ENCODE results near the gene RRP15.

The RRP15 gene

DNA sequence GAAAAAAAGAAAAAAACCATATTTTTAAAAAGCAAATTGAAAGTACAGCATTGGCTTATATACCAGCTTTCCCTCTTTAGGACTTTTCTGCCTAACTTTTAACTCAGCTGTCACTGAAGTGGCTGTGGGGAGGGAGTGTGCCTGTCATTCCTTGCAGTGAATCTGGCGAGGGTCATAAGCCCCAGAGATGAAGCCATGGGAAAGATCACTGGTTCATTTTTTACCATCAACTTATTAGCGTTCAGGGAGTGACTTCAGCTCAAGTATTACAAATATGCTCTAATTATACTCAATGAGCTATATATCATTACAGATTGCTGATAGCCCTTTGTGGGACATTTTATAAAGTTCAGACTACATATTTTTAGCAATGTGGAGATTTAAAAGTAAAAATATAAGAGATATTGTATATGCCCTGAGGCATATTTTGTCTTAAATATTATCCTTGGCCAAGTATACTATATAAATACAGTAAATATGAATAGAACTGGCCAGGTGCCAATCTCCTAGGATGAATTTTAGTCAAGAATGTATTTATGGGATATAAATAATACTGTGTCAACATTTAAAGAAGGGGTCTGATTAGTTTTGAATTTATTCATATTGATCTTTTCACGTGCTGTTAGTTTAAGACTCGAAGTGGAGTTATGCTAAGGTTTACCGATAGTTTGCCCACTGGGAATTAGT, 64.4 kb downstream of the RRP15 start:
- TF ChIP-seq, protein P1, sequence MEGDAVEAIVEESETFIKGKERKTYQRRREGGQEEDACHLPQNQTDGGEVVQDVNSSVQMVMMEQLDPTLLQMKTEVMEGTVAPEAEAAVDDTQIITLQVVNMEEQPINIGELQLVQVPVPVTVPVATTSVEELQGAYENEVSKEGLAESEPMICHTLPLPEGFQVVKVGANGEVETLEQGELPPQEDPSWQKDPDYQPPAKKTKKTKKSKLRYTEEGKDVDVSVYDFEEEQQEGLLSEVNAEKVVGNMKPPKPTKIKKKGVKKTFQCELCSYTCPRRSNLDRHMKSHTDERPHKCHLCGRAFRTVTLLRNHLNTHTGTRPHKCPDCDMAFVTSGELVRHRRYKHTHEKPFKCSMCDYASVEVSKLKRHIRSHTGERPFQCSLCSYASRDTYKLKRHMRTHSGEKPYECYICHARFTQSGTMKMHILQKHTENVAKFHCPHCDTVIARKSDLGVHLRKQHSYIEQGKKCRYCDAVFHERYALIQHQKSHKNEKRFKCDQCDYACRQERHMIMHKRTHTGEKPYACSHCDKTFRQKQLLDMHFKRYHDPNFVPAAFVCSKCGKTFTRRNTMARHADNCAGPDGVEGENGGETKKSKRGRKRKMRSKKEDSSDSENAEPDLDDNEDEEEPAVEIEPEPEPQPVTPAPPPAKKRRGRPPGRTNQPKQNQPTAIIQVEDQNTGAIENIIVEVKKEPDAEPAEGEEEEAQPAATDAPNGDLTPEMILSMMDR (IDR thresholded peaks at IDR 0.05), result no peak
- no peak overlapping the region for H2AFZ ChIP-seq
- H3K4me3 ChIP-seq (ENCODE audit: low read depth, low read length), result no peak overlapping the region
- no peak overlapping the region for H3K27ac ChIP-seq
- H3K9me3 ChIP-seq (ENCODE audit: control insufficient read depth, low read length), result no peaks in the 10 kb centered on the region
- no peaks in the 10 kb centered on the region for H3K79me2 ChIP-seq
- no peak overlapping the region for H3K9ac ChIP-seq
- no peaks in the 10 kb centered on the region for H3K36me3 ChIP-seq (ENCODE audit: control insufficient read depth, insufficient read depth, low read length)
- no peak overlapping the region for H3K4me2 ChIP-seq (ENCODE audit: low read length)
- H3K4me1 ChIP-seq, result no peaks in the 10 kb centered on the region
- no peaks in the 10 kb centered on the region for H3K27me3 ChIP-seq (ENCODE audit: control insufficient read depth, insufficient read depth, low read length)

DNA sequence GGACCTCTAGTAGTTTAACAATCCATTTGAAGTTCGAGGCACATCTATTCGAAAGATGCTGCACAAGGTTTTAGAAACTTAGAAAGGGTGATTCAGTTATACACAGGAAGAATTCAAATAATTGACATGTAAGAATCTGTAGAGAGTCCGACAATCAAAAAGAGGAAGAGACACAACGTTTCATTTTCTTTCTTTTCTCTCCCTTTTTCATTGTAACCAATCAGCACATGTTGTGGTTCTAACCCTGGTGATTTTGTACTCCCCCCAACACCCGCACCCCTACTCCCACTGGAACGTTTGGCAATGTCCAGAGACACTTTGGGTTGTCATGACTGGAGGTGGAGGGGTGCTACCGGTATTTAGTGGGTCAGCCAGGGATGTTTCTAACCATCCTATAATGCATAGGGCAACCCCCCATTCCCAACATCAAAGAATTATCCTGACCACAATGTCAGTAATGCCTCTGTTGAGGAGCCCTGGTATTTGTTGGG, 65.0 kb downstream of the RRP15 start:
- Histone ChIP-seq H3K4me2 (ENCODE audit: low read length) (no peak overlapping the region), H3K79me2 (no peaks in the 10 kb centered on the region), H3K27ac (no peak overlapping the region), H3K36me3 (ENCODE audit: control insufficient read depth, insufficient read depth, low read length) (no peaks in the 10 kb centered on the region), H2AFZ (no peak overlapping the region), H3K4me1 (no peaks in the 10 kb centered on the region), H3K4me3 (ENCODE audit: low read depth, low read length) (no peak overlapping the region), H3K27me3 (ENCODE audit: control insufficient read depth, insufficient read depth, low read length) (no peaks in the 10 kb centered on the region), H3K9ac (no peak overlapping the region), H3K9me3 (ENCODE audit: control insufficient read depth, low read length) (no peaks in the 10 kb centered on the region)
- TF ChIP-seq, protein P1 (IDR thresholded peaks at IDR 0.05), result no peak

- no peaks in the 10 kb centered on the region for H3K4me1 ChIP-seq
These were observed 65.7 kb downstream of the RRP15 start for GRCh38 chr1:218350801-218351266.

DNA sequence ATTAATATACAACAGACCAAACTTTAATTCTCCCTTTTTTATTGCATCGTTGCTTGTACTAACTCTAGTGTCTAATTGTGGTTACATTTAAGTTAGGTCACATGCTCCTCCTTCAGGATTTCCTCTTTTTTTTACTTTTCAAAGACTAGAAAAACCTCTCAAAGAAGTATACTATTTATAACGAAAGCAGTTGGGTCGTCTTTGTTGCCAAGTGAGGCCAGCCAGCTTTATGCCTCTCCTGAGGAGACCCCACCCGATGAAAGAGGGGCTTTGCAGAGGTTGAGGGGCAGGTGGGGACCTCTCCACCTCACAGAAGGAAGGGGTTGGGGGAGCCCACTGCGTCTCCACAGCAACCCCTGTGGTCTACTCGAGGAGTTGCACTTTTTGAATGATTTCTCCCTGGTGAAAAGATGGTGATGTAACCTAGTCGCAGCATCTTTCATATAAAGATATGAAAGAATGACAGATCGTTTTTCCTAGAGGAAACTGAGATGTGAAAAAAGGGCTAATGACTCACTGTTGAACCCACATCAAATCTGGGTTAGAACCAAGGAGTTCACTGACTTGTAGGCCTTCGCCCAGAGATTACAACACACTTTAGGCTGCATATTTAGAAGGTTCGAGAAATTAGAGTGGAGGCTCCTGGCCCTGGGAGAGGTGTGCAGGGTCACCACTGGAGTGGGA, 66.4 kb downstream of the RRP15 start:
- Histone ChIP-seq H2AFZ (no peak overlapping the region), H3K9ac (no peak overlapping the region), H3K4me3 (ENCODE audit: low read depth, low read length) (no peak overlapping the region)

More at GRCh38 chr1:218350801-218351266, 65.7 kb downstream of the RRP15 start:
- Histone ChIP-seq H3K79me2 (no peaks in the 10 kb centered on the region), H3K4me2 (ENCODE audit: low read length) (no peak overlapping the region), H3K9me3 (ENCODE audit: control insufficient read depth, low read length) (no peaks in the 10 kb centered on the region), H3K27me3 (ENCODE audit: control insufficient read depth, insufficient read depth, low read length) (no peaks in the 10 kb centered on the region), H3K9ac (no peak overlapping the region), H3K27ac (no peak overlapping the region), H3K4me3 (ENCODE audit: low read depth, low read length) (no peak overlapping the region), H2AFZ (no peak overlapping the region), H3K36me3 (ENCODE audit: control insufficient read depth, insufficient read depth, low read length) (no peaks in the 10 kb centered on the region)
- TF ChIP-seq, protein P1 (IDR thresholded peaks at IDR 0.05), result no peak

More for the DNA sequence above, 66.4 kb downstream of the RRP15 start:
- no peaks in the 10 kb centered on the region for H3K36me3 ChIP-seq (ENCODE audit: control insufficient read depth, insufficient read depth, low read length)
- TF ChIP-seq, protein P1 (IDR thresholded peaks at IDR 0.05), result no peak
- no peaks in the 10 kb centered on the region for H3K9me3 ChIP-seq (ENCODE audit: control insufficient read depth, low read length)
- H3K27me3 ChIP-seq (ENCODE audit: control insufficient read depth, insufficient read depth, low read length), result no peaks in the 10 kb centered on the region
- no peaks in the 10 kb centered on the region for H3K4me1 ChIP-seq
- no peaks in the 10 kb centered on the region for H3K79me2 ChIP-seq
- H3K4me2 ChIP-seq (ENCODE audit: low read length), result no peak overlapping the region
- no peak overlapping the region for H3K27ac ChIP-seq

Data from parathyroid adenoma (tissue), 2 donors.